ENCODE data around the gene SORL1.
"Not testable (repeated sequence)": the region's sequence is repeated elsewhere in the genome, so short reads cannot be mapped to it uniquely, and the experiment has no call there.

DNA sequence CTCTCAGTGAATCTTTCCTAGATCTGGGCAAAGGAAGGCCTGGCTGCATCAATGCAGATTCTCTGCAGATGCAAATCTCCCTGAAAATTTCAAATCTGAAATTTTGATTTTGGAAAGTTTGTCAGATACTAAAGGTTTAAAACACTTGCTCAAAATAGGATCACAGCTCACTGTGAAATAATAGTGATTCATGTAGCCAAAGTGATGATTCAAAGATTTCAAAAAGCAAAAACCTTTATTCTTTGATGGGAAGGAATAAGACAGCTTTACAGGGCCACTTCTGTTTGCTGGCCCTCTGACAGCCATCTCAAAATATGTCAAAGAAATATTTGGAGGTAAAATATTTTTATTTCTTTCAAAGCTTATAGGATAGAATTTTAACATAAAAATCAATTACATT lies 40.8 kb upstream of the SORL1 start:
- TF ChIP-seq, protein P1, sequence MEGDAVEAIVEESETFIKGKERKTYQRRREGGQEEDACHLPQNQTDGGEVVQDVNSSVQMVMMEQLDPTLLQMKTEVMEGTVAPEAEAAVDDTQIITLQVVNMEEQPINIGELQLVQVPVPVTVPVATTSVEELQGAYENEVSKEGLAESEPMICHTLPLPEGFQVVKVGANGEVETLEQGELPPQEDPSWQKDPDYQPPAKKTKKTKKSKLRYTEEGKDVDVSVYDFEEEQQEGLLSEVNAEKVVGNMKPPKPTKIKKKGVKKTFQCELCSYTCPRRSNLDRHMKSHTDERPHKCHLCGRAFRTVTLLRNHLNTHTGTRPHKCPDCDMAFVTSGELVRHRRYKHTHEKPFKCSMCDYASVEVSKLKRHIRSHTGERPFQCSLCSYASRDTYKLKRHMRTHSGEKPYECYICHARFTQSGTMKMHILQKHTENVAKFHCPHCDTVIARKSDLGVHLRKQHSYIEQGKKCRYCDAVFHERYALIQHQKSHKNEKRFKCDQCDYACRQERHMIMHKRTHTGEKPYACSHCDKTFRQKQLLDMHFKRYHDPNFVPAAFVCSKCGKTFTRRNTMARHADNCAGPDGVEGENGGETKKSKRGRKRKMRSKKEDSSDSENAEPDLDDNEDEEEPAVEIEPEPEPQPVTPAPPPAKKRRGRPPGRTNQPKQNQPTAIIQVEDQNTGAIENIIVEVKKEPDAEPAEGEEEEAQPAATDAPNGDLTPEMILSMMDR (conservative IDR thresholded peaks at IDR 0.05; ENCODE audit: low read length) = not testable (repeated sequence)
- TF ChIP-seq EZH2phosphoT487 (IDR thresholded peaks at IDR 0.05; ENCODE audit: borderline replicate concordance, low read depth, low read length) = not testable (repeated sequence)

All from OCI-LY7 (cell line).